ENCODE data around the gene CHKB. TPM values are rescaled to one million over a fixed set of nuclear protein-coding genes. Genes with fewer than 3 reads are reported as not detected.

Gene CHKB
- total RNA-seq, result 29.5 and 50.4 TPM in 2 replicates

- H3K4me3 ChIP-seq (ENCODE audit: low read depth, low read length), result peak within 1 kb of the TSS; percentile 86
- DNase-seq (ENCODE audit: low read depth), result peak; percentile 68
- no peak for TF ChIP-seq CTCF (conservative IDR thresholded peaks at IDR 0.05; ENCODE audit: low read depth, low read length)
Measured at GRCh38 chr22:50582493-50583293, at the start of gene CHKB. TSS of gene CHKB (minus strand) at chr22:50582849. CDS start at chr22:50582781, 68 bp downstream.

- H3K4me3 ChIP-seq (ENCODE audit: low read depth, low read length), result no peak overlapping the region
- no peak for DNase-seq (ENCODE audit: low read depth)
- no peak for TF ChIP-seq CTCF (conservative IDR thresholded peaks at IDR 0.05; ENCODE audit: low read depth, low read length)
Measured at GRCh38 chr22:50630376-50630775, 47.7 kb upstream of the CHKB start.

GRCh38 chr22:50628543-50629134, 46.0 kb upstream of the CHKB start:
- no peak for DNase-seq (ENCODE audit: low read depth)
- TF ChIP-seq CTCF (conservative IDR thresholded peaks at IDR 0.05; ENCODE audit: low read depth, low read length), result no peak
- peak overlapping the region; percentile 95 for H3K4me3 ChIP-seq (ENCODE audit: low read depth, low read length)

- H3K4me3 ChIP-seq (ENCODE audit: low read depth, low read length), result peak within 1 kb of the TSS; percentile 95
- no peak for DNase-seq (ENCODE audit: low read depth)
- peak; percentile 48 for TF ChIP-seq CTCF (conservative IDR thresholded peaks at IDR 0.05; ENCODE audit: low read depth, low read length)
Measured at GRCh38 chr22:50627642-50628542, 45.2 kb upstream of the CHKB start, which contains the start of gene ARSA. TSS of gene ARSA (minus strand) at chr22:50628152. CDS start at chr22:50627779, 373 bp downstream.

GRCh38 chr22:50626850-50627641, 44.4 kb upstream of the CHKB start:
- H3K4me3 ChIP-seq (ENCODE audit: low read depth, low read length), result peak overlapping the region; percentile 95
- TF ChIP-seq CTCF (conservative IDR thresholded peaks at IDR 0.05; ENCODE audit: low read depth, low read length), result no peak
- DNase-seq (ENCODE audit: low read depth), result no peak

GRCh38 chr22:50626314-50626849, 43.7 kb upstream of the CHKB start:
- no peak for DNase-seq (ENCODE audit: low read depth)
- no peak for TF ChIP-seq CTCF (conservative IDR thresholded peaks at IDR 0.05; ENCODE audit: low read depth, low read length)
- no peak overlapping the region for H3K4me3 ChIP-seq (ENCODE audit: low read depth, low read length)
